Measurements from ENCODE around the gene ESRRB. TPM values are rescaled to one million over a fixed set of nuclear protein-coding genes. Genes with fewer than 3 reads are reported as not detected.

ESRRB gene
- total RNA-seq, 2 donors from 2014 or later: 1.1 to 1.2 TPM

DNA sequence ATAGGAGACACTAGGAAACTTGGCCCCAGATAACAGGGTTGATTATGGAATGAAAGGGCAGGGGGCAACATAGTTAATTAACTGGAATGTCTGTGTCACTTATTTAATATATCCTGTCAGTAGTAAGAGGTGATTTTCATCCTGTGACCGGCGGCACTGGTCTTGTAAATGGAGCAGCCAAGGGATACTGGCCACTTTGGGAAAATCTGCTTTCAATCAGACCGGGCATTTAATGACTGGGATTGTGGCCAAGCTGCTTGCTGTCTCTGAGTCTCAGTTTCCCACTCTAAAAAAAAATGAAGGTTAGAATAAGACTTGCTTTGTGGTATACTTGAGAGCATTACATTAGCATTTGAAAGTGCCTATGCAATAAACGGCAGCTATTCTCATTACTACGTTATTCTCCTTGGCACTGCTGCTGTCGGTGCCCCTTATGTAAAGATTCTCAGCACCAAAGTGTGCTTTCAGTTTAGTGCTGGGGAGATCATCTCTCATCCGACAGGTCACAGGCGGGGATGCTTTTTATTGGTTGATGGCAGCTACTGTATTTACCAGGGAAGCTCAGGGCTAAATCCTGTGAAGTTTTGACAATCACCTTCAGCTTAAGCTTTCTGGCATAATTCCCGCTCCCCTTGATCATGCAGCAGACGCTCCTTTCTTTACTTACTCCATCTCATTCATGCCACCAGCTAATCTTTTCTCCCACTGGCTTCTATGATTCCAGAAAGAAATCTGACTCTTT lies 162.1 kb downstream of the ESRRB start:
- Mint-ChIP-seq H3K4me1 (peaks cover 19% of the 10 kb centered on the region), H3K27me3 (ENCODE audit: insufficient read depth) (peaks cover 1% of the 10 kb centered on the region), H3K36me3 (ENCODE audit: low read depth) (no peaks in the 10 kb centered on the region), H3K27ac (no peak overlapping the region), H3K4me3 (no peak overlapping the region), H3K9me3 (peaks cover 12% of the 10 kb centered on the region)
- Histone ChIP-seq H3K4me1 (ENCODE audit: control insufficient read depth, insufficient read depth, low read length) (peaks cover 7% of the 10 kb centered on the region), H3K27ac (ENCODE audit: low read depth, low read length) (no peak overlapping the region), H3K27me3 (ENCODE audit: control insufficient read depth, insufficient read depth, low read length, poor library complexity, severe bottlenecking) (no peaks in the 10 kb centered on the region), H3K9ac (ENCODE audit: extremely low read depth, low read length, poor library complexity, severe bottlenecking) (no peak overlapping the region), H3K4me3 (ENCODE audit: low read length) (no peak overlapping the region), H3K36me3 (ENCODE audit: control insufficient read depth, insufficient read depth, low read length) (no peaks in the 10 kb centered on the region), H3K9me3 (ENCODE audit: control insufficient read depth, low read length) (peaks cover 5% of the 10 kb centered on the region)
- DNase-seq: no peak
- no peak for TF ChIP-seq CTCF (conservative IDR thresholded peaks at IDR 0.05)
- 73 to 76% methylated on average over 10 of the region's 10 CpGs for WGBS, 2 experiments (ENCODE audit: insufficient coverage in 1 of 2, insufficient read length in 1 of 2)

GRCh38 chr14:76538648-76539008 lies 162.7 kb downstream of the ESRRB start:
- H3K4me1 ChIP-seq (ENCODE audit: control insufficient read depth, insufficient read depth, low read length): peaks cover 2% of the 10 kb centered on the region
- H3K27me3 ChIP-seq (ENCODE audit: control insufficient read depth, insufficient read depth, low read length, poor library complexity, severe bottlenecking): no peaks in the 10 kb centered on the region
- H3K4me3 ChIP-seq (ENCODE audit: low read length): no peak overlapping the region
- H3K9ac ChIP-seq (ENCODE audit: extremely low read depth, low read length, poor library complexity, severe bottlenecking): no peak overlapping the region
- Mint-ChIP-seq H3K27me3 (ENCODE audit: insufficient read depth) (peaks cover 1% of the 10 kb centered on the region), H3K36me3 (ENCODE audit: low read depth) (no peaks in the 10 kb centered on the region), H3K9me3 (peaks cover 12% of the 10 kb centered on the region), H3K4me1 (peaks cover 13% of the 10 kb centered on the region), H3K4me3 (no peak overlapping the region), H3K27ac (no peak overlapping the region)
- no peak overlapping the region for H3K27ac ChIP-seq (ENCODE audit: low read depth, low read length)
- H3K36me3 ChIP-seq (ENCODE audit: control insufficient read depth, insufficient read depth, low read length): no peaks in the 10 kb centered on the region
- DNase-seq: no peak
- WGBS, 2 experiments (ENCODE audit: insufficient coverage in 1 of 2, insufficient read length in 1 of 2): no CpG with 5 or more reads among the region's 1 CpG
- TF ChIP-seq CTCF (conservative IDR thresholded peaks at IDR 0.05): no peak
- H3K9me3 ChIP-seq (ENCODE audit: control insufficient read depth, low read length): peaks cover 5% of the 10 kb centered on the region

GRCh38 chr14:76539130-76539529 lies 163.2 kb downstream of the ESRRB start:
- no peak overlapping the region for H3K4me3 Mint-ChIP-seq
- Histone ChIP-seq H3K4me3 (ENCODE audit: low read length) (no peak overlapping the region), H3K4me1 (ENCODE audit: control insufficient read depth, insufficient read depth, low read length) (no peaks in the 10 kb centered on the region), H3K36me3 (ENCODE audit: control insufficient read depth, insufficient read depth, low read length) (no peaks in the 10 kb centered on the region), H3K9me3 (ENCODE audit: control insufficient read depth, low read length) (peaks cover 5% of the 10 kb centered on the region), H3K27me3 (ENCODE audit: control insufficient read depth, insufficient read depth, low read length, poor library complexity, severe bottlenecking) (no peaks in the 10 kb centered on the region), H3K27ac (ENCODE audit: low read depth, low read length) (no peak overlapping the region), H3K9ac (ENCODE audit: extremely low read depth, low read length, poor library complexity, severe bottlenecking) (no peak overlapping the region)
- no peak for TF ChIP-seq CTCF (conservative IDR thresholded peaks at IDR 0.05)
- no peak overlapping the region for H3K27ac Mint-ChIP-seq
- no peak for DNase-seq
- no peaks in the 10 kb centered on the region for H3K36me3 Mint-ChIP-seq (ENCODE audit: low read depth)
- H3K4me1 Mint-ChIP-seq: peaks cover 9% of the 10 kb centered on the region
- H3K9me3 Mint-ChIP-seq: peaks cover 12% of the 10 kb centered on the region
- peaks cover 1% of the 10 kb centered on the region for H3K27me3 Mint-ChIP-seq (ENCODE audit: insufficient read depth)
